GM21825 (cell line): Measurements from ENCODE around the gene ARMH1.

ENCODE experiments used
- ATAC-seq: cut with Tn5 transposase; IDR thresholded peaks from one replicate; pipeline ENCODE4 v1.9.1; 2021; ENCODE audit warnings: mild to moderate bottlenecking, moderate library complexity; ENCODE audit not compliant: unreplicated experiment

The ARMH1 gene

GRCh38 chr1:44674113-44675000 is at the start of gene ARMH1, which contains the start of gene TMEM53:
ARMH1 (plus strand) TSS chr1:44674714; CDS start chr1:44689698, 14,984 bp downstream.
TMEM53 (minus strand) TSS chr1:44674481; CDS start chr1:44674391, 90 bp downstream.
- peak; percentile 85 for ATAC-seq

- ATAC-seq: no peak
These were observed 49.2 kb upstream of the ARMH1 start for GRCh38 chr1:44625348-44625747.

GRCh38 chr1:44628962-44629756 is 45.4 kb upstream of the ARMH1 start:
- no peak for ATAC-seq

GRCh38 chr1:44630116-44630515 is 44.4 kb upstream of the ARMH1 start:
- no peak for ATAC-seq

GRCh38 chr1:44631333-44631646 is 43.2 kb upstream of the ARMH1 start:
- ATAC-seq: peak; percentile 17

GRCh38 chr1:44631647-44632539 is 42.6 kb upstream of the ARMH1 start:
- ATAC-seq: peak; percentile 57

GRCh38 chr1:44632598-44632997 is 41.9 kb upstream of the ARMH1 start:
- ATAC-seq: no peak

- ATAC-seq: no peak
These were observed 39.8 kb upstream of the ARMH1 start for GRCh38 chr1:44634606-44635189.

GRCh38 chr1:44635439-44635838 is 39.1 kb upstream of the ARMH1 start:
- no peak for ATAC-seq

GRCh38 chr1:44636083-44636687 is 38.3 kb upstream of the ARMH1 start:
- ATAC-seq: no peak

GRCh38 chr1:44636688-44637598 is 37.6 kb upstream of the ARMH1 start:
- no peak for ATAC-seq

GRCh38 chr1:44637702-44638411 is 36.7 kb upstream of the ARMH1 start:
- ATAC-seq: no peak

- ATAC-seq: no peak
These were observed 34.2 kb upstream of the ARMH1 start for GRCh38 chr1:44640200-44640853.

GRCh38 chr1:44641126-44642102 is 33.1 kb upstream of the ARMH1 start:
- no peak for ATAC-seq

GRCh38 chr1:44642255-44642654 is 32.3 kb upstream of the ARMH1 start:
- no peak for ATAC-seq

GRCh38 chr1:44642925-44643324 is 31.6 kb upstream of the ARMH1 start:
- no peak for ATAC-seq
